ENCODE results near the gene RCBTB1. TPM values are rescaled to one million over a fixed set of nuclear protein-coding genes. Genes with fewer than 3 reads are reported as not detected.

Gene RCBTB1
- total RNA-seq, 2 donors from 2014 or later, result 6.3 to 12.2 TPM

GRCh38 chr13:49530457-49530856 is 54.9 kb downstream of the RCBTB1 start:
- H3K27ac ChIP-seq, result no peak overlapping the region
- ATAC-seq (no peak), DNase-seq (peak in 1 of 4 donors; percentile 37)
- no peak overlapping the region for H3K4me3 ChIP-seq
- intact Hi-C loops (cut with DNase I), result no loop called here
- TF ChIP-seq POLR2A (IDR thresholded peaks at IDR 0.05), result no peak
- no peak for TF ChIP-seq CTCF (IDR thresholded peaks at IDR 0.05)
- no peaks in the 10 kb centered on the region for H3K9me3 ChIP-seq
- H3K36me3 ChIP-seq (replicated peaks in 1 of 2; ENCODE audit: insufficient read depth in 1 of 2, low read depth in 2 of 2), result peaks cover 0 to 5% of the 10 kb centered on the region in 2 donors
- no peaks in the 10 kb centered on the region for H3K4me1 ChIP-seq
- no peaks in the 10 kb centered on the region for H3K27me3 ChIP-seq
- WGBS, 2 donors, result 77 to 88% methylated on average over 7 of the region's 7 CpGs

GRCh38 chr13:49528161-49528560 is 57.2 kb downstream of the RCBTB1 start:
- Histone ChIP-seq H3K4me1 (no peaks in the 10 kb centered on the region), H3K36me3 (replicated peaks in 1 of 2; ENCODE audit: insufficient read depth in 1 of 2, low read depth in 2 of 2) (peaks cover 0 to 5% of the 10 kb centered on the region in 2 donors), H3K27ac (no peak overlapping the region), H3K4me3 (no peak overlapping the region), H3K9me3 (no peaks in the 10 kb centered on the region), H3K27me3 (no peaks in the 10 kb centered on the region)
- intact Hi-C loops (cut with DNase I), result no loop called here
- no peak for ATAC-seq
- WGBS, 2 donors, result 68 to 77% methylated on average over 1 of the region's 1 CpG
- TF ChIP-seq CTCF (IDR thresholded peaks at IDR 0.05), result no peak
- TF ChIP-seq POLR2A (IDR thresholded peaks at IDR 0.05), result no peak
- no peak for DNase-seq

GRCh38 chr13:49527123-49527522 is 58.2 kb downstream of the RCBTB1 start:
- H3K27ac ChIP-seq, result no peak overlapping the region
- H3K36me3 ChIP-seq (replicated peaks in 1 of 2; ENCODE audit: insufficient read depth in 1 of 2, low read depth in 2 of 2), result peaks cover 0 to 3% of the 10 kb centered on the region in 2 donors
- H3K27me3 ChIP-seq, result no peaks in the 10 kb centered on the region
- WGBS, 2 donors, result 39% methylated on average over 2 of the region's 2 CpGs
- no peaks in the 10 kb centered on the region for H3K4me1 ChIP-seq
- DNase-seq (peak in 1 of 4 donors; percentile 11), ATAC-seq (no peak)
- no peak overlapping the region for H3K4me3 ChIP-seq
- no peaks in the 10 kb centered on the region for H3K9me3 ChIP-seq
- TF ChIP-seq POLR2A (IDR thresholded peaks at IDR 0.05) (no peak), CTCF (IDR thresholded peaks at IDR 0.05) (no peak)
- intact Hi-C loops (cut with DNase I), result no loop called here

GRCh38 chr13:49524740-49525501 is 60.4 kb downstream of the RCBTB1 start:
- DNase-seq (no peak), ATAC-seq (no peak)
- no peaks in the 10 kb centered on the region for H3K9me3 ChIP-seq
- 96 to 97% methylated on average over 5 of the region's 5 CpGs for WGBS, 2 donors
- H3K27ac ChIP-seq, result no peak overlapping the region
- no peak for TF ChIP-seq CTCF (IDR thresholded peaks at IDR 0.05)
- H3K36me3 ChIP-seq (replicated peaks in 1 of 2; ENCODE audit: insufficient read depth in 1 of 2, low read depth in 2 of 2), result peaks cover 0 to 7% of the 10 kb centered on the region in 2 donors
- H3K4me1 ChIP-seq, result no peaks in the 10 kb centered on the region
- intact Hi-C loops (cut with DNase I), result no loop called here
- no peak overlapping the region for H3K4me3 ChIP-seq
- H3K27me3 ChIP-seq, result no peaks in the 10 kb centered on the region

- intact Hi-C loops (cut with DNase I), result no loop called here
Observed at GRCh38 chr13:49521224-49521623, 64.1 kb downstream of the RCBTB1 start.

More at GRCh38 chr13:49521224-49521623, 64.1 kb downstream of the RCBTB1 start:
- DNase-seq (no peak), ATAC-seq (no peak)
- Histone ChIP-seq H3K36me3 (replicated peaks in 1 of 2; ENCODE audit: insufficient read depth in 1 of 2, low read depth in 2 of 2) (peaks cover 0 to 7% of the 10 kb centered on the region in 2 donors), H3K27me3 (no peaks in the 10 kb centered on the region), H3K4me3 (no peak overlapping the region), H3K4me1 (no peaks in the 10 kb centered on the region), H3K9me3 (no peaks in the 10 kb centered on the region), H3K27ac (no peak overlapping the region)
- WGBS, 2 donors, result 69 to 79% methylated on average over 4 of the region's 4 CpGs
- TF ChIP-seq CTCF (IDR thresholded peaks at IDR 0.05) (no peak), POLR2A (IDR thresholded peaks at IDR 0.05) (no peak)

Measured in body of pancreas (tissue), 4 donors.